ENCODE measurements around the gene RPS6KL1. TPM values are rescaled to one million over a fixed set of nuclear protein-coding genes. Genes with fewer than 3 reads are reported as not detected.

Gene RPS6KL1
- total and polyA plus RNA-seq, 2 experiments from 2014 or later = 5.6 to 6.5 TPM

- Histone ChIP-seq H3K4me1 (ENCODE audit: insufficient read depth) (peaks cover 7% of the 10 kb centered on the region), H3K27me3 (ENCODE audit: insufficient read depth) (0 out of 2 replicates have a peak, but pooled peaks cover 1% of the 10 kb centered on the region), H3K9me2 (ENCODE audit: insufficient read depth) (no peaks in the 10 kb centered on the region), H3K27ac (ENCODE audit: low read depth) (no peak overlapping the region), H4K20me1 (replicated peaks; ENCODE audit: insufficient read depth) (no peaks in the 10 kb centered on the region), H3K4me3 (no peak overlapping the region), H3K36me3 (ENCODE audit: insufficient read depth) (no peaks in the 10 kb centered on the region), H2AFZ (no peak overlapping the region), H3F3A (replicated peaks; ENCODE audit: low read depth) (0 out of 2 replicates have a peak, but pooled peaks cover 5% of the 10 kb centered on the region), H3K4me2 (no peak overlapping the region), H3K79me2 (replicated peaks; ENCODE audit: insufficient read depth) (no peaks in the 10 kb centered on the region)
- no peaks in the 10 kb centered on the region; the same call in 2 of the 3 replicates for H3K36me3 Mint-ChIP-seq (ENCODE audit: low read depth)
- TF ChIP-seq CTCF (conservative IDR thresholded peaks at IDR 0.05; ENCODE audit: low read depth in 2 of 2) = no peak
- no peak for TF ChIP-seq REST (IDR thresholded peaks at IDR 0.05; ENCODE audit: unreplicated experiment)
- no peak for TF ChIP-seq ZNF331 (CRISPR knock-in tag; IDR thresholded peaks at IDR 0.05; ENCODE audit: low read depth)
- TF ChIP-seq JUNB (IDR thresholded peaks at IDR 0.05; ENCODE audit: unreplicated experiment) = no peak
- no peak for TF ChIP-seq CREB1 (CRISPR knock-in tag; IDR thresholded peaks at IDR 0.05; ENCODE audit: low read depth)
- no peak for TF ChIP-seq ZNF114 (CRISPR knock-in tag; IDR thresholded peaks at IDR 0.05)
- TF ChIP-seq ETS1 (IDR thresholded peaks at IDR 0.05) = no peak
- no peak for TF ChIP-seq STAT1 (IDR thresholded peaks at IDR 0.05; ENCODE audit: unreplicated experiment)
- no peak for TF ChIP-seq EZH2phosphoT487 (IDR thresholded peaks at IDR 0.05; ENCODE audit: unreplicated experiment)
- TF ChIP-seq EZH2 (IDR thresholded peaks at IDR 0.05; ENCODE audit: low read depth, unreplicated experiment) = no peak
- TF ChIP-seq POLR2AphosphoS5 (IDR thresholded peaks at IDR 0.05; ENCODE audit: low read depth) = no peak
- no peak for TF ChIP-seq NANOG (IDR thresholded peaks at IDR 0.05; ENCODE audit: borderline replicate concordance)
- no peak for TF ChIP-seq ZNF462 (CRISPR knock-in tag; IDR thresholded peaks at IDR 0.05)
- DNase-seq (ENCODE audit: low spot score) (no peak), ATAC-seq (no peak)
- H3K9me3 Mint-ChIP-seq = no peaks in the 10 kb centered on the region; the same call in 2 of the 3 replicates
- H3K4me3 Mint-ChIP-seq = no peak overlapping the region
- H3K27me3 Mint-ChIP-seq (ENCODE audit: insufficient read depth, low read depth, poor library complexity) = peaks cover 17% of the 10 kb centered on the region
- 0 out of 2 replicates have a peak overlapping the region, but pooled peaks have one; percentile 23 for H3K27ac Mint-ChIP-seq
- peaks cover 13% of the 10 kb centered on the region; the same call in 2 of the 3 replicates for H3K4me1 Mint-ChIP-seq
Observed at GRCh38 chr14:74949859-74950573, 27.0 kb upstream of the RPS6KL1 start.
